Stomach smooth muscle (tissue), 2 donors: ENCODE data around the gene PTPRN2.

Experiments
- H3K27ac ChIP-seq: one replicate; pipeline ENCODE4 v1.7.0; 2013; ENCODE audit warnings: mild to moderate bottlenecking, low read length, inconsistent platforms
- H3K27me3 ChIP-seq, 2 donors: one replicate each; pipeline ENCODE4 v1.7.0; 2013; ENCODE audit warnings: low read length in 2 of 2; ENCODE audit not compliant: insufficient read depth in 2 of 2, control insufficient read depth in 1 of 2
- H3K36me3 ChIP-seq, 2 donors: one replicate each; pipeline ENCODE4 v1.7.0; 2013; ENCODE audit warnings: low read length in 2 of 2; ENCODE audit not compliant: control insufficient read depth in 2 of 2, insufficient read depth in 2 of 2
- H3K4me1 ChIP-seq: one replicate; pipeline ENCODE4 v1.7.0; 2013; ENCODE audit warnings: low read length; ENCODE audit not compliant: control insufficient read depth, insufficient read depth
- H3K4me3 ChIP-seq, 2 donors: one replicate each; pipeline ENCODE4 v1.7.0; 2013; ENCODE audit warnings: low read length in 2 of 2
- H3K9ac ChIP-seq, 2 donors: one replicate each; pipeline ENCODE4 v1.7.0; 2013; ENCODE audit warnings: low read length in 2 of 2, mild to moderate bottlenecking in 1 of 2
- H3K9me3 ChIP-seq, 2 donors: one replicate each; pipeline ENCODE4 v1.7.0; 2013; ENCODE audit warnings: low read length in 2 of 2; ENCODE audit not compliant: control insufficient read depth in 2 of 2
- donor health status: healthy.
- donor health status: Pancreatic carcinoma.

Gene PTPRN2

DNA sequence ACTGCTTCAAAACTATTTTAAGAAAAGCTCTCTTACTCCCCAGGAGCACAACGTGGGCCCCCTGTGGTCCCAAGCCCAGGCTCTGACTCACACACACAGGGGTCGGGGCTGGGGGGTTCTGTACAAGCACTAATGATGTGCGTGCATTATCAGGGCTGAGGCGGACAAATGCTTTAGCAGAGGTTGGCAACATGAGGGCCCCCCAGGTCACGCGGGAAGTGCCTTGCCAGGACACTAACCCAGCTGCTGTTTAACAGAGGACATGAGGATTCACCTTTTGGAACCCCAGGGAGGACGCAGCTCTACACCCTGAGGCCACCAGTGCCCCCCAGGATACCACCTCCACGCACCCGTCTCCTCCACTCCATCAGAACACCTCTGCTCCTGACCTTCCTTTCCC, 908.0 kb downstream of the PTPRN2 start:
- Histone ChIP-seq H3K9ac (no peak overlapping the region), H3K4me3 (no peak overlapping the region), H3K9me3 (no peaks in the 10 kb centered on the region), H3K36me3 (no peaks in the 10 kb centered on the region), H3K27me3 (peaks cover 20 to 24% of the 10 kb centered on the region in 2 donors), H3K27ac (no peak overlapping the region), H3K4me1 (peaks cover under 1% of the 10 kb centered on the region)

DNA sequence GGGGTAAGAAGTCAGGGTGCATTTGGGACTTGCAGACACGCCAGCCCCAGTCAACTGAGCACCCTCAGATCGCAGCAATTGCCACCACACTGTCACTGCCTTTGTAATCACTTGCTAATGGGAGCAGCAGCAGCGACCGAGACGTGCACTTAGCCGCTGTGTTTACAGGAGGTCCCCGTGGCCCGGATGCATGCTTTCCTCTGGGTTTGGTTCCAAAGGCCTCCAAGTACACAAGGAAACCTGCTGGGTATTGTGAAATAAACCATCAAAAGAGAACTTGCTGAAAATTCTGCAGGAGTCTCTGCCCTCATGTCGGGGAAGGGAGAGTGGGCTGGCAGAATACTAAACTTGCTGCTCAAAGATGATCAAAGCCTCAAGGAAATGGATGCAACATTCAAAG, 909.1 kb downstream of the PTPRN2 start:
- Histone ChIP-seq H3K36me3 (no peaks in the 10 kb centered on the region), H3K9me3 (no peaks in the 10 kb centered on the region), H3K27ac (no peak overlapping the region), H3K4me3 (no peak overlapping the region), H3K9ac (no peak overlapping the region), H3K27me3 (peaks cover 14 to 16% of the 10 kb centered on the region in 2 donors), H3K4me1 (no peaks in the 10 kb centered on the region)

DNA sequence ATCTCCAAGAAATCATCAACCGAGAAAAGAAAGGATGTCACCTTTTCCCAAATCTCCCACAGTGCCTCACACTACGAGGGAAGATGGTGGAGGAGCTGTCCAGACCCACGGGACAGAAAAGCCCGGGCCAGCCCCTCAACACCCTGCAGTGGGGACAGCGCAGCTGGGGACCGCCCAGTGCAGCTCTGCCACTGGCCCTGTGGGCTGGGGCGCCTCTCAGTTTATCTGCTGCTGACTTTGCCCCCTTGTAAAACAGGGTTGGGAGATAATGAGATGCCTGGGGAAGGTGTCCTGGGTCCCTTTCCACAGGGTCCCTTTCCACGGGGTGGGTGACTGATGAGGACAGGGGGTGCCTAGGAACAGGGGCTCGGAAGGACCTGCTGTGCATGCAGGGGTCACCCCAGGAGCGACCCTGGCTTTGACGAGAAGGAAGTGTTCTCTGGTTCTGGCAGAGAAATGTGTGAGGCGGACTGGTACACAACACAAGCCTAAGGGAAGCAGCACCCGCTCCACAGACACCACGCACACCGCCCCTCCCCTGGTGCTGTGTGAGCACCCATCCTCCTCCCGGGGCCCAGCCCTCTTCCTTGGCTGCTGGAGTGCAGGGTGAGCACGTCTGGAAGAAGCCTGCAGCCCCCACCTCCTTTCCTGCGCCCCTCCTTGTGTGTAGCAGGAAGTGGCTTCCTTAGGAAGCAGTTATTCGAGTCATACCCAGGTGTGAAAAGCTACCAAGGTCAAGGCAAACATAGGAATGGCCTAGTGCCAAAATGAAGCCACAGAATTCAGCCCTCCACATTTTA, 911.0 kb downstream of the PTPRN2 start:
- H3K27me3 ChIP-seq = peaks cover 4% of the 10 kb centered on the region in 2 donors

DNA sequence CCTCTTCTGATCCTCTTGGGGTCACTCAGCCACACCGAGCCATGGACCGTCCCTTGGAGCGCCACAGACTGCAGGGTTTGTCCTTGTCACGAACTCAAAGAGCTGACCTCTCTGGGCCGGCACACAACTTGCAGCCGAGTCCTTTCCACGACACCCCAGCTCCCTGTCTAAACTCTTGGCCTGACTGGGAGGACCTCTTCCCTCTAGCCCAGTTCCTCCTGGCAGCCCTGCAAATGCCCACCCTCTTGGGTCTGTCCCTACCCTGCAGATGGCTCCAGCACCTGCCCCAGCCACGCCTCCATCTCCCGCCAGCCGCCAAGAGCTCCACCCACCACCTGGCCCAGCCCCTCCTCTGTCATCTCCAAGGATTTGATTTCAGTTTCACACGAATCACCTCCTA, 911.6 kb downstream of the PTPRN2 start:
- Histone ChIP-seq H3K36me3 (no peaks in the 10 kb centered on the region), H3K27me3 (peaks cover 4% of the 10 kb centered on the region in 2 donors), H3K27ac (no peak overlapping the region), H3K4me3 (no peak overlapping the region), H3K9ac (no peak overlapping the region), H3K4me1 (no peaks in the 10 kb centered on the region), H3K9me3 (no peaks in the 10 kb centered on the region)

More for the DNA sequence above, 911.0 kb downstream of the PTPRN2 start:
- Histone ChIP-seq H3K9ac (no peak overlapping the region), H3K36me3 (no peaks in the 10 kb centered on the region), H3K9me3 (no peaks in the 10 kb centered on the region), H3K4me1 (no peaks in the 10 kb centered on the region), H3K4me3 (no peak overlapping the region), H3K27ac (no peak overlapping the region)

DNA sequence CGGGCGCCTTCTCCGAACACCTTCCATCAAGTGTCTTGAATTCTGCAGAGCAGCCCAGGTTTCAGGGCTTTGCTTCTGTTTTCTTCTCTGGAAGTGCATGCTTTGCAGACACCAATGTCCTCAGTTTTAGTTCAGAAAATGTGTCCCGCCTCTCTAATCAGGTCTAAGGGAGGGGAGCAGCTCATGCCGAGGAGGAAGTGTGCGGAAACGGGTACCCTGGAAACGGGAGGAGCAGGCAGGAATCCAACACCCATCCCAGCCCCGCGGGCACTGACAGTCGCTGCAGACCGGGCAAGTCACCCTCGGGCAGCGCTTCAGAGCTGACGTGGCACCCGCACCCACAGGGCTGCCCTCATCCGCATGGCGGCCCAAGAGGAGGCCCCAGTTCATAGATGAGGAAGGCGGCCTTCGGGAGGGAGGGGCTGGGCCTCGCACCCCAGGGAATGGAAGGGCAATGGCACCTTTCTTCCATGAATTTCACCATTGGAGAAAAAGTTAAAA, 912.1 kb downstream of the PTPRN2 start:
- Histone ChIP-seq H3K9me3 (no peaks in the 10 kb centered on the region), H3K27ac (no peak overlapping the region), H3K9ac (no peak overlapping the region), H3K4me1 (no peaks in the 10 kb centered on the region), H3K4me3 (no peak overlapping the region), H3K36me3 (no peaks in the 10 kb centered on the region), H3K27me3 (peaks cover 4% of the 10 kb centered on the region in 2 donors)

DNA sequence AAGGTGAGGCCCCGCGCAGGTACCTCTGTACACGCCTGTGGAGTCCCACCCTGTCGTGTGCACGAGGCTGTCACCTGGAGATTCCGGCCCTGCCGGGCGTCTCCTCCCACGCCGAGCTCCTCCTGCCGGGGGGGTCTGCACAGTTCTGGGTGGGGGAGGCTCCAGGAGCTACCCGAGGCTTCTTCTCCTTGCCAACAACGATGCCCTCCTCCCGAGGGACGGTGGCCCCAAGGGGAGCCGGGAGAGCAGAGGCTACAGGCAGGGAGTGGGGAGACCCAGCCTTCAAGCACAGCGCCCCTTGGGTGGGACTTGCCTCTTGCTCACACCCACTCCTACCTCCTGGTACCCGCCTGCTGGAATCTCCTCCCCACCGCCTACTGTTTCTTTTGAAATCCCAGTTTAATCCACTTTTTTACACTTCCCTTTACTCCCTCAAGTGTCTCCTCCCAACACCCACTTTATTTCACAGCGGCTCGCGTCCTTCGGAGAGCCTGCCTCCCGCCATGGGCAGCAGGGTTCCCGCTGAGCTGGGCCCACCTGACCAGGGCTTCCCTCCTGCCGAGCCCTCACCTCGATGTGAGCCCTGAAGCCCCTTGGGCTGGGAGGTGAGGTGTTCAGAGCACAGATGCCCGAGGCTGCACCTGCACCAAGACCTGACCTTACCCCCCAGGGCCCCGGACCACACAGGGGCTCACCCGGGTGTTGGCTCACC, 912.8 kb downstream of the PTPRN2 start:
- Histone ChIP-seq H3K4me1 (no peaks in the 10 kb centered on the region), H3K27ac (no peak overlapping the region), H3K9me3 (no peaks in the 10 kb centered on the region), H3K9ac (no peak overlapping the region), H3K27me3 (peaks cover 3 to 4% of the 10 kb centered on the region in 2 donors), H3K4me3 (no peak overlapping the region), H3K36me3 (no peaks in the 10 kb centered on the region)

DNA sequence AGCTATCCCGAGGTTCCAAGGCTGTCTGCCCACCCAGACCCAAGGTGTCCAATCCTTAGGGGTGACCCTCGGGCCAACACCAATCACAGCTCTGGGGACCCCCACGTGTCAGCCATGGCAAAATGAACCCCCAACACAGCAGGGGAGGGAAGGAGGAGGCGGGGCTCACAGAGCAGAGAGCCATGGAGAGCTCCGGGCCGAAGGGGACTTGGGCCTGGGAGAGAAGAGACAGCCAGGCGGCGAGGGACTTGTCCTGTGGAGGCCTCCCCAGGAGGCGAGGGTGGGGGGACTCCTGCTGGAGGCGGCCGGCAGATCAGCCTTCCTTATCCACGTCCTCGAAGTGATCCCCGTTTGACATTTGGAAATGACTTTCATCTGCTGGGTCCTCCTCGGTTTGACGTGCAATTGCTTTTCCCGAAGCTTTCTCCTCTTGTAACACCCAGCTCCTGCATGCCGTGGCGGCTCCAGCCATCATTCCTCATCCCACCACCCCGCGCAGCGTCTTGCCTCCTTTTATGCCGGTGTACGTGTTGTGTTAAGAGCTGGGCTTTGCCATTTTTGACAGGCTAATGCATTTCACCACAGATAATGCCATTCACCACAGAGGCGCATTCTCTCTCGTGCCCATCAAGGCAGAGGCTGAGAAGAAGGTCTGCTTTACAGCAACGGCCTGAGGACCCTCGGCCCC, 913.5 kb downstream of the PTPRN2 start:
- H3K4me1 ChIP-seq = no peaks in the 10 kb centered on the region
- H3K36me3 ChIP-seq = no peaks in the 10 kb centered on the region
- no peaks in the 10 kb centered on the region for H3K9me3 ChIP-seq
- peaks cover 0 to 4% of the 10 kb centered on the region in 2 donors for H3K27me3 ChIP-seq
- no peak overlapping the region for H3K27ac ChIP-seq
- no peak overlapping the region for H3K9ac ChIP-seq
- no peak overlapping the region for H3K4me3 ChIP-seq

DNA sequence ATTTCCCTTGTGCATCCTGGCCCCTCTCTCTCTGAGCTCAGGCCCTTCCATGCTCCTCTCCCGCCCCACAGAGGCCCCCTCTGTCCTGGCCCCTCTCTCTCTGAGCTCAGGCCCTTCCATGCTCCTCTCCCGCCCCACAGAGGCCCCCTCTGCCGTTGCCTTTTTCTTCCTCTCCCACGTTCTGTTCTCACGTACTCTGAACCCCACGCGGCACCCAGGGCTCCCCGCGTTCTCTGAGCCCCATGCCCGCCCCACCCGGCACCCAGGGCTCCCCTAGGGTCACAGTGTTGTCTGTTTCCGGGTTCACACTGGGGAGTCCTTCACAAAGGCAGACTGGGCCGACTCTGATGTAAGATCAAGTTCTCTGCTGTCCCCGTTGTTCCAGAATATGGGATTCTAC, 914.0 kb downstream of the PTPRN2 start:
- no peaks in the 10 kb centered on the region for H3K9me3 ChIP-seq
- peaks cover 0 to 4% of the 10 kb centered on the region in 2 donors for H3K27me3 ChIP-seq
- H3K27ac ChIP-seq = no peak overlapping the region
- no peak overlapping the region for H3K9ac ChIP-seq
- H3K4me3 ChIP-seq = no peak overlapping the region
- no peaks in the 10 kb centered on the region for H3K4me1 ChIP-seq
- no peaks in the 10 kb centered on the region for H3K36me3 ChIP-seq

DNA sequence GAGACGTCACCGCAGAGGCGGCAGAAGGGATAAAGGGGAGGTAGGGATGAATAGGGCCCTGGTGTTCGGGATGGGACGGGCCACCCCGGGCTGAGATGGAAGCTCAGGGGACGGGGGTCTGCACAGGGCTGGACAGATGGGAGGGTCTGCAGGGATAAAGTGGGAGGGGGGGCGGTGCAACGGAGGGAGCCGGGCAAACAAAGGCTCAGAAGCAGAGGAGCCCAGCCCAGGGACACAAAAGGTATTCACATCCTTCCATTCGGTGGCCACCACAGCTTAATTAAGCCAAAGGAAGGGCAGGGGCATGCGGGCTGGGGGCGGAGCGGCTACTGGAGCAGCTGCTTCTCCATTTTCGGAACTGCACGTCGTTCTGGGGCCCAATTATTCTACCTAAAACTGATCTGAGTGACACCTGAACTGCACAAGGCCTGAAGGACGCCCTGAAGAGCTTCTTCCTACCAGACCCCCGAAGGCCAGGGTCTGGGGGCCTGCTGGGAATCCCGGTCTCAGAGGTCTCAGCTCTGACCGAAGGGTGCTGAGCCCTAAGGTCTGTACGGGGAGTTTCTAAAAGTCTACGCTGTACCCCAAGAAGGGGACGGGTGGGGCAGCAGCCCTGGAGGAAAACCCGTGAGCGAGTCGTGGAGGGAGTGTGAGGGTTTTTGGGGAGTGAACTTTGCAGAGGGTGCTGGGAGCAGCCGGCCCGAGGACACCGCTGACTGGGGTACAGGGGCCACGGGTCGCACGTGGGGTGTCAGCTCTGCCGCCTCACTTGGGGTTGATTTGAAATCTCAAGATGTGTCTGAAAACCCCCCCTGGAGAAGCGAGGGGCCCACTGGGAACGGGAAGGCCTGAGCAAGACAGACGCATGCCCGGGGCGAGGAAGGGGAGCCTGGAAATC, 916.0 kb downstream of the PTPRN2 start:
- Histone ChIP-seq H3K9ac (no peak overlapping the region), H3K27ac (no peak overlapping the region), H3K4me3 (no peak overlapping the region), H3K36me3 (no peaks in the 10 kb centered on the region), H3K27me3 (no peaks in the 10 kb centered on the region), H3K9me3 (no peaks in the 10 kb centered on the region), H3K4me1 (no peaks in the 10 kb centered on the region)
